GM18520 (cell line): ENCODE results near the gene SLC7A6OS.

Experiments
- ATAC-seq: cut with Tn5 transposase; IDR thresholded peaks from one replicate; pipeline ENCODE4 v1.9.1; 2021; ENCODE audit not compliant: unreplicated experiment

The SLC7A6OS gene

DNA sequence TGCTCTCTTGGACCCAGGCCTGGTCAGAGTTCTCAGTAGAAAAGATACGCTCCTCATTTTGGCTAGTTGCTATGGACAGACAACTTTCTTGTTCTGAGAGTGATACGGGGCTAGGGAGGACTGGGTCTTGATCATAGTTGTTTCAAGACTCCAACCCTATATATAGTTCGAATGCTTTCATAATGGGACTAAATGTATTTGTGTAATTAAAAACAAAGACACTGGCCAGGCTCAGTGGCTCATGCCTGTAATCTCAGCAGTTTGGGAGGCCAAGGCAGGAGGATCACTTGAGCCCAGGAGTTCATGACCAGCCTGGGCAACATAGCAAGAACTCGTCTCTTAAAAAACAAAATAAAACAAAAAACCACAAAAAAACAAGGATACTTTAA lies 28.7 kb downstream of the SLC7A6OS start:
- no peak for ATAC-seq

GRCh38 chr16:68281368-68282063 lies 29.2 kb downstream of the SLC7A6OS start:
- ATAC-seq: no peak

GRCh38 chr16:68279726-68280558 lies 30.8 kb downstream of the SLC7A6OS start:
- ATAC-seq: no peak

DNA sequence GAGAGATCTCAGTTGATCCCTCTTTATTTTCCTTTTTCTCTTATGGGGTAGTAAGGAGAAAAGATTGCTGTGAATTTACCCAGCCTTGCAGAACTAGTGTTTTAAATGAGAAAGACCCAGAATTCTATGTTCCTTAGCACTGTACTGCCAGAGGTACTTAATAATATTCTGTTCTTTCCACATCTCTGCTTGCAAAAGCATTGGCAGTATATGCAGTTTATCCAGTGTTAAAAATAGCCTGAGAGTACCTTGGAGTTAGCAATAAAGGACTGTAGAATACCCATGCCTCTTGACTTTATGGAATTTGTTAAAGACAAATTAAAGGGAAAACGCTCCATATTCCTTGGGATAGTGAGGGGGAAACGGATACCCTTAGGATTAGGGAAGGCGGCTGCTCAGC lies 34.5 kb downstream of the SLC7A6OS start:
- no peak for ATAC-seq

DNA sequence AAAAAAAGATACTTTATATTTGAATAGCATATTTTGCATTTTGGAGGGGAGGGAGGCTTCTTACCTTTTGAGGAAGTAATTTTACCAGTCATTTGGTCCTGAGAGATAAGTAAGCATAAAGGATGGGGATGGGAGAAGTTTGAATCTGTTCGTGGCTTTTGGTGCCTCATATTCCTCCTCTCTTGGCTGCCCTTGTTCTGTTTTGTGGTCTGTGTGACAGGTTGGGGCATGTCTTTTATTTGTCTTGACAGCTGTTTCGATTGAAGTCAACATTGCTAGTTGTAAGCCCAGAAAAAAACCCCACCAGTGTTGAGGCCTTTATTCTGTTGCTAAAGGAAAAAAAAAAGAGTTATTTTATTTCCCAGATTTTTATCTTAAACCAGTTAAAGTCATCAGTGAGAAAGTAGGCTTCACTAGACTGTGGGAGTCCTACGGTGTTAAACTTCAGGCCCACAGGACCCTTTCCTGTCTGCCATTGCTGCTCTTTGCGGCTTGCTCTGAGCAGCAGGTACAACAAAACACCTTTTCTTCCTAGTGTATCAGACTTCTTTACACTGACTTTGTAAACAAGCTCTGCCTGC lies 35.0 kb downstream of the SLC7A6OS start:
- peak; percentile 67 for ATAC-seq

GRCh38 chr16:68274441-68274840 lies 36.3 kb downstream of the SLC7A6OS start:
- no peak for ATAC-seq

- no peak for ATAC-seq
Observed at GRCh38 chr16:68273896-68274295, 36.9 kb downstream of the SLC7A6OS start.

- ATAC-seq: no peak
Observed at GRCh38 chr16:68273459-68273858, 37.3 kb downstream of the SLC7A6OS start.

- ATAC-seq: no peak
Observed at GRCh38 chr16:68272507-68273209, 38.1 kb downstream of the SLC7A6OS start.

DNA sequence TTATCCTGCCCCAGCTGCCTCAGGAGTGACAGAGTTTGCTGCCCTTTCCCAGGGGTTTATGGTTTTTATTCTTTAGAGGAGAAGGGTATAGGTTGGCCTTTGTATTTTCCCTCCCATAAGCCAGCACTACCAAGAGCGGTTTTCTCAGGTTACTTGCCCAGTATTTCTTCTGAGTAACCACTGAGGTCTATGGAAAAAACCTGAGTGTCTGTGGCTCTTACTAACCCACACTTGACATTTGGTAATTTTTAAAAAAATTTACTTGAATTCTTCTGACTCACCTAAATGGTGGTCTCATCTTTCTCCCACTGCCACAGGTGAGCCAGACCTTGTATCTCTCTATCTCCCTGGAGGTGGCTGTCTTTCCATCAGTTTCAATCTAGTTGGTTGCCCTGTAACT lies 40.4 kb downstream of the SLC7A6OS start:
- ATAC-seq: no peak

DNA sequence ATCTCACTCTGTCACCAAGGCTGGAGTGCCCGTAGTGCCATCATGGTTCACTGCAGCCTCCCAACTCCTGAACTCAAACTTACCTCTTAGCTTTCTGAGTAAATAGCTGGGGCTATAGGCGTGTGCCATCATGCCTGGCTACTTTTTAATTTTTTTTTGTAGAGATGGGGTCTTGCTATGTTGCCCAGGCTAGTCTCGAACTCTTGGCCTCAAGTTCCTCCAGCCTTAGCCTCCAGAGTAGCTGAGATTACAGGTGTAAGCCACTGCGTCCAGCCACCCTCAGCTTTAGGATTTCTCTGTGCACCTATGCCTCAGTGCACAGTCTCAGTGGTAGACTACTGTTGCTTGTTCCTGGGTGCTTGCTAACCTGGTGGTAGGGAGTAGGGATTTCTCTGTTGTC lies 41.0 kb downstream of the SLC7A6OS start:
- ATAC-seq: no peak

DNA sequence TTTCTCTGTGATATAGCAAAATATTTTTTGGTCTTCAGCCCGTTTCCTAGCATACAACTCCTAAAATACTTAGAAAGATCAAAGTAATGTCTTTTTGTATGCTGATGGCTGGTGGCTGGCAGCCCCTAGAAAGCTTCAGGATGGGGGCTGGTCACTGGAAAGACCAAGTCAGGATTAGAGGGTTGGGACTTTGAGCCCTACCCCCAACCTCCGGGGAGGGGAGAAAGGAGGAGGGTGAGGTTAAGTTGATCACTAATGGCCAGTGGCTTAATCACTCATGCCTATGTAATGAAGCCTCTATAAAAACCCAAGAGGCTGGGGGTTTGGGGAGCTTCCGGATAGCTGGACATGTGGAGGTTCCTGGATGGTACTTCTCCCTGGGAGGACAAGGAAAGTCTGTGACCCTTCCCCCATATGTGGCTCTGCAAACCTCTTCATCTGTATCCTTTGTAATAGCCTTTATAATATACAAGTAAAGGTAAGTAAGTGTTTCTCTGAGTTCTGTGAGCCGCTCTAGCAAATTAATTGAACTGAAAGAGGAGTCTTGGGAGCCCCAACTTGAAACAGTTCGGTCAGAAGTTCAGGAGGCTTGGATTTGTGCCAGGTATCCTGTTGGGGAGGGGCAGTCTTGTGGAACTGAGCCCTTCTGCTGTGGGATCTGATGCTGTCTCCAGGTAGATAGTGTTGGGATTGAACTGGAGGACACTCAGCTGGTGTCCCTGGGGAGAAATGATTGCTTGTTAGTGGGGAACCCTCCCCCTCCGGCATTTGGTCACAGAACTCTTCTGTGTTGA lies 42.9 kb downstream of the SLC7A6OS start:
- ATAC-seq: no peak

GRCh38 chr16:68265078-68265920 lies 45.4 kb downstream of the SLC7A6OS start:
- ATAC-seq: no peak

- peak; percentile 57 for ATAC-seq
Observed at GRCh38 chr16:68264128-68265077, 46.3 kb downstream of the SLC7A6OS start, which contains the start of gene SLC7A6. Gene SLC7A6 (plus strand): TSS chr16:68264526. CDS start chr16:68274727, 10,201 bp downstream.

DNA sequence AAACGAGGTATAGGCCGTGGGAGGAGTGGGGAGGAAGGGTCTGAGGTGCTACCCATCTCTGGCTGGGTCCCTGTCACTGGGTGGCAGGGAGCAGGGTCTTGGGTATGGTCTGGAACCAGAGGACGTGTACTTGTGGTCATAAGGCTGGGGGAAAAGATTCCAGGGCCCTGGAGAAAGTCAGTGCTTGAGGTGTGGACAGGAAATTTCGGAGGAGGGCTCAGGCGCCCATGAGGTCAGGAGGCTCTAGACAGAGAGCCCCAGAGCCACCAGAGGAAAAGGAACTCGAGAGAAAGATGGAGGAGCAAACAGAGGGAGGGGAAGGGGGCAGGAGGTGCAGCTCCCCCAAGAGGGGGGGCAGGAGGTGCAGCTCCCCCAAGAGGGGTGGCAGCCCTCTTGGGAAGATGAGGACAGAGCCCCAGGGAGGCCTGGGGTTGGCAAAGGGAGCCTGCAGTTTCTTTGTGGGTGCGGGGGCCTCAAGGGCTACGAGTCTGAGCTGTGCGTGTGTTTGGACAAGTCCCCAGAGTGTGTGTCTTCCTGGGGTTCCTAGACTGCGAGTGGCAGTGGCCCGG lies 47.1 kb downstream of the SLC7A6OS start:
- ATAC-seq: no peak

DNA sequence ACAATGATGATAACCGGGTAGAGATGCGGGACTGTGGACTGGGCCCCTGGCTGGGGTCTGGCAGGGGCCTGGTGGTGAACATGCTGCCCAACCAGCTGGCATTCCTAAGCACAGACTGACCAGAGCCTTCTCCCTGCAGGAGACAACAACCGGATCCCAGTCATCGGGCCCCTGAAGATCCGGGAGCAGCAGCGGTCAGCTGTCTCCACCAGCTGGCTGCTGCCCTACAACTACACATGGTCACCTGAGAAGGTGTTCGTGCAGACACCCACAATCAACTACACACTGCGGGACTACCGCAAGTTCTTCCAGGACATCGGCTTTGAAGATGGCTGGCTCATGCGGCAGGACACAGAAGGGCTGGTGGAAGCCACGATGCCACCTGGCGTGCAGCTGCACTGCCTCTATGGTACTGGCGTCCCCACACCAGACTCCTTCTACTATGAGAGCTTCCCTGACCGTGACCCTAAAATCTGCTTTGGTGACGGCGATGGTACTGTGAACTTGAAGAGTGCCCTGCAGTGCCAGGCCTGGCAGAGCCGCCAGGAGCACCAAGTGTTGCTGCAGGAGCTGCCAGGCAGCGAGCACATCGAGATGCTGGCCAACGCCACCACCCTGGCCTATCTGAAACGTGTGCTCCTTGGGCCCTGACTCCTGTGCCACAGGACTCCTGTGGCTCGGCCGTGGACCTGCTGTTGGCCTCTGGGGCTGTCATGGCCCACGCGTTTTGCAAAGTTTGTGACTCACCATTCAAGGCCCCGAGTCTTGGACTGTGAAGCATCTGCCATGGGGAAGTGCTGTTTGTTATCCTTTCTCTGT lies 51.5 kb downstream of the SLC7A6OS start:
- no peak for ATAC-seq
